Peyer's patch (tissue), 4 donors: Measurements from ENCODE around the gene ADRB2. TPM values are rescaled to one million over a fixed set of nuclear protein-coding genes. Genes with fewer than 3 reads are reported as not detected.

Source experiments
- DNase-seq, 3 donors: peaks; one replicate each; pipeline ENCODE4 v3.0.0-alpha.2; 2017 to 2019
- H3K27ac ChIP-seq, 4 donors: fragments of 200-600 bp; sonication (generic); one replicate each; pipeline ENCODE4 v1.5.1; 2016 to 2019
- H3K27me3 ChIP-seq, 2 donors: fragments of 200-600 bp; sonication (generic); one replicate each; pipeline ENCODE4 v1.5.1; 2019
- H3K36me3 ChIP-seq, 3 donors: fragments of 200-600 bp; sonication (generic); one replicate each; pipeline ENCODE4 v1.5.1; 2016 to 2019
- H3K4me1 ChIP-seq, 4 donors: fragments of 200-600 bp; sonication (generic); one replicate each; pipeline ENCODE4 v1.5.1; 2016 to 2019
- H3K4me3 ChIP-seq, 4 donors: fragments of 200-600 bp; sonication (generic); 1 replicate in 3 of 4; 2 replicates in 1 of 4; pipeline ENCODE4 v1.5.1; 2016 to 2019; ENCODE audit warnings: mild to moderate bottlenecking in 1 of 4
- H3K9me3 ChIP-seq, 4 donors: fragments of 200-600 bp; sonication (generic); one replicate each; pipeline ENCODE4 v1.5.1; 2016 to 2019; ENCODE audit warnings: mild to moderate bottlenecking in 1 of 4
- POLR2A ChIP-seq, 2 donors: fragments of 450-650 bp; IDR thresholded peaks; one replicate each; pipeline ENCODE4 v1.5.1; 2017; ENCODE audit warnings: antibody characterized with exemption in 2 of 2, mild to moderate bottlenecking in 2 of 2, moderate library complexity in 2 of 2
- total RNA-seq, 4 donors: library from RNA; depleted of rRNA; stranded (reverse); fragments of >200 nt; gene quantifications; one replicate each; pipeline ENCODE4 v1.1.0, GENCODE V29; 2016
- TF ChIP-seq, protein P1 (sequence below), 6 experiments: fragments of 450-650 bp in 4 of 6; fragments of 200-600 bp in 2 of 6; sonication (generic) in 1 of 6; IDR thresholded peaks; one replicate each; pipeline ENCODE4 v1.5.1; 2017 to 2019; ENCODE audit warnings: antibody characterized with exemption in 6 of 6, mild to moderate bottlenecking in 3 of 6, moderate library complexity in 1 of 6

ADRB2 gene
- total RNA-seq, 4 donors from 2014 or later = 0.53 to 7.4 (median 1.7) TPM

DNA sequence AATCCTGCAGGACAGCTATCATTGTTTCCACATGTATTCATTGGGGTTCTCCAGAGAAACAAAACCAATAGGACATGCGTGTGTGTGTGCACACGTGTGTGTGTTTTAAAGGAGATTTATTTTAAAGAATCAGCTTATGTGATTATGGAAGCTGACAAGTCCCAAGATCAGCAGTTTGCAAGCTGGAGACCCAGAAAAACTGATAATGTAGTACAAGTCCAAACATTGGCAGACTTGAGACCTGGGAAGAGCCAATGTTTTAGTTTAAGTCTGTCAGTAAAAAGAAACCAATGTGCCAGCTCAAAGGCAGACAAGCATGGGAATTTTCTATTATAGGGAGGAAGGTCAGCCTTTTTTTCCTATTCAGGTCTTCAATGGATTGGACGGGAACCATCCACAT, 35.3 kb downstream of the ADRB2 start:
- H3K27ac ChIP-seq = no peak overlapping the region
- H3K4me3 ChIP-seq = no peak overlapping the region
- no peaks in the 10 kb centered on the region for H3K4me1 ChIP-seq
- H3K27me3 ChIP-seq = no peaks in the 10 kb centered on the region
- TF ChIP-seq, protein P1, sequence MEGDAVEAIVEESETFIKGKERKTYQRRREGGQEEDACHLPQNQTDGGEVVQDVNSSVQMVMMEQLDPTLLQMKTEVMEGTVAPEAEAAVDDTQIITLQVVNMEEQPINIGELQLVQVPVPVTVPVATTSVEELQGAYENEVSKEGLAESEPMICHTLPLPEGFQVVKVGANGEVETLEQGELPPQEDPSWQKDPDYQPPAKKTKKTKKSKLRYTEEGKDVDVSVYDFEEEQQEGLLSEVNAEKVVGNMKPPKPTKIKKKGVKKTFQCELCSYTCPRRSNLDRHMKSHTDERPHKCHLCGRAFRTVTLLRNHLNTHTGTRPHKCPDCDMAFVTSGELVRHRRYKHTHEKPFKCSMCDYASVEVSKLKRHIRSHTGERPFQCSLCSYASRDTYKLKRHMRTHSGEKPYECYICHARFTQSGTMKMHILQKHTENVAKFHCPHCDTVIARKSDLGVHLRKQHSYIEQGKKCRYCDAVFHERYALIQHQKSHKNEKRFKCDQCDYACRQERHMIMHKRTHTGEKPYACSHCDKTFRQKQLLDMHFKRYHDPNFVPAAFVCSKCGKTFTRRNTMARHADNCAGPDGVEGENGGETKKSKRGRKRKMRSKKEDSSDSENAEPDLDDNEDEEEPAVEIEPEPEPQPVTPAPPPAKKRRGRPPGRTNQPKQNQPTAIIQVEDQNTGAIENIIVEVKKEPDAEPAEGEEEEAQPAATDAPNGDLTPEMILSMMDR (IDR thresholded peaks at IDR 0.05) = no peak
- no peak for TF ChIP-seq POLR2A (IDR thresholded peaks at IDR 0.05)
- no peak for DNase-seq
- no peaks in the 10 kb centered on the region for H3K9me3 ChIP-seq
- no peaks in the 10 kb centered on the region for H3K36me3 ChIP-seq

DNA sequence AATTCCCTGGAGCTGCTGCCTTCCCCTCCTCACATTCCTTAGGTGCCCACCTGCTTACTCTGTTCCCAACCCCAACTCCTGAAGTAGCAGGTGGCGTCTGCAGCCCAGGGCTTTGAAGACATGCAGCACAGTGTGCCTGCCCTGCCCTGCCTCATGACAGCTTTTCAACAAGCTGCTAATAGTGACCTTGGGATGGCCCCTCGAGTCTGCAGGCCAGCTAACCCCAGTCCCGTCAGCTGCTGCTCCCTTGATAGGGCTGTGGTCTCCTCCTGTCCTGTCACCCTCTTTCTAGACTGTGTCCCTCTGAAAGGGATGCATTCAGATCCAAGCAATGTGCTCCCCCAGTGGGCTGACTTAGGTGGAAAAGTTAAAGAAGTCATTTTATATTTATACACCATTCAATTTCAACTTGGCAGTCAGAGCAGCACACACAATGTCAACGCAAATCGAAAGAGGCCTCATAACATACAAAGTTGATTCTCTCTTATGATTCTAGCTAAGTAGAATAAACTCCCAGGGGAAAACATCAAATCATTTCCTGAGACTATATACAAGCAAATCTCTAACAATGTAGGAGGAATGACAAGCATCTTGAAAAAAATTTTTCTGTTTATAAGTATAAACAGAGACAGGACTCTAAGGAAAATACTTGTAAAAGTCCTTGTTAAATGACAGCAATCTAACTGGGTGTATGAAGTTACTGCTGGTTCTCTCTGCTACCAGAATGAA, 37.9 kb downstream of the ADRB2 start:
- no peak overlapping the region for H3K4me3 ChIP-seq
- TF ChIP-seq, protein P1 (IDR thresholded peaks at IDR 0.05) = no peak
- TF ChIP-seq POLR2A (IDR thresholded peaks at IDR 0.05) = no peak
- no peaks in the 10 kb centered on the region for H3K36me3 ChIP-seq
- DNase-seq = no peak
- H3K27me3 ChIP-seq = no peaks in the 10 kb centered on the region
- no peak overlapping the region for H3K27ac ChIP-seq
- H3K4me1 ChIP-seq = no peaks in the 10 kb centered on the region
- no peaks in the 10 kb centered on the region for H3K9me3 ChIP-seq

DNA sequence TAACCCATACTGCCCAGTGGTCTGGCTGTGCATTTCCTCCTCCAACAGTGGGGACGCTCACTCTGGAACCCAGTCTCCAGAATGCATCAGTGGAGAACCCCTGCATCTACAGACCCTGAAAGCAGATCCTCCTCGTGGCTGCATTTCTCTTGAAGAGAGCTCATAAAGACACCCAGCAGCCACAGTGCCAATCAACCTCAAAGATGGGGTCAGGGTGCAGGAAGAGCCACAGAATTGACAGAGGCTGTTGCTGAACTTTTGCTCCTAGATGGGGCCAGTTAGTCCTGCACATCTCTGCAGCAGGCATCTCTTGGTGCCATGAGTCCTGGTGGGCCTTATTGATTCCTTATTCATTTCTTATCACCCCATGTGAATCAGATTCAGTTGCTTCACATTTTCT, 39.6 kb downstream of the ADRB2 start:
- Histone ChIP-seq H3K4me3 (no peak overlapping the region), H3K36me3 (no peaks in the 10 kb centered on the region), H3K27ac (no peak overlapping the region), H3K27me3 (no peaks in the 10 kb centered on the region), H3K4me1 (no peaks in the 10 kb centered on the region), H3K9me3 (no peaks in the 10 kb centered on the region)
- no peak for DNase-seq
- TF ChIP-seq, protein P1 (IDR thresholded peaks at IDR 0.05) = no peak
- no peak for TF ChIP-seq POLR2A (IDR thresholded peaks at IDR 0.05)

DNA sequence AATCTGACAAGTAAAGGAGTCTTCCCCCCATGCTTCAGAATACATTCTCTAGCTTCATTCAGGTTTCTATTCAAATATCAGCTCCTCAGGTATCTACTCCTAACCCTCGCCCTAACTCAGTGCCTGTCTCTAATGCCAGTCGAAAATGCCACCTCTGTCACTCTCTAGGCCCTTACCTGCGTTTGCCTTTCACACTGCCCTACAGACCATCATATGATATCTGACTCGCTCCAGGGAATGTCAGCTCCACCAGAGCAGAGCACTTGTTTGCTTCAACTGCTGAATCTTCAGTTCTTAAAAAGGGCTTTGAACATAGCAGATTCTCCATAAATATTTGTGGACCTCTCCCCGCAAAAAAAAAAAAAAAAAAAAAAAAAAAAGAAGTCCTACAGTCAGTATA, 46.7 kb downstream of the ADRB2 start:
- TF ChIP-seq, protein P1 (IDR thresholded peaks at IDR 0.05) = no peak
- TF ChIP-seq POLR2A (IDR thresholded peaks at IDR 0.05) = no peak
- no peaks in the 10 kb centered on the region for H3K36me3 ChIP-seq
- H3K4me1 ChIP-seq = no peaks in the 10 kb centered on the region
- no peaks in the 10 kb centered on the region for H3K27me3 ChIP-seq
- H3K9me3 ChIP-seq = no peaks in the 10 kb centered on the region
- no peak overlapping the region for H3K4me3 ChIP-seq
- H3K27ac ChIP-seq = no peak overlapping the region
- no peak for DNase-seq

DNA sequence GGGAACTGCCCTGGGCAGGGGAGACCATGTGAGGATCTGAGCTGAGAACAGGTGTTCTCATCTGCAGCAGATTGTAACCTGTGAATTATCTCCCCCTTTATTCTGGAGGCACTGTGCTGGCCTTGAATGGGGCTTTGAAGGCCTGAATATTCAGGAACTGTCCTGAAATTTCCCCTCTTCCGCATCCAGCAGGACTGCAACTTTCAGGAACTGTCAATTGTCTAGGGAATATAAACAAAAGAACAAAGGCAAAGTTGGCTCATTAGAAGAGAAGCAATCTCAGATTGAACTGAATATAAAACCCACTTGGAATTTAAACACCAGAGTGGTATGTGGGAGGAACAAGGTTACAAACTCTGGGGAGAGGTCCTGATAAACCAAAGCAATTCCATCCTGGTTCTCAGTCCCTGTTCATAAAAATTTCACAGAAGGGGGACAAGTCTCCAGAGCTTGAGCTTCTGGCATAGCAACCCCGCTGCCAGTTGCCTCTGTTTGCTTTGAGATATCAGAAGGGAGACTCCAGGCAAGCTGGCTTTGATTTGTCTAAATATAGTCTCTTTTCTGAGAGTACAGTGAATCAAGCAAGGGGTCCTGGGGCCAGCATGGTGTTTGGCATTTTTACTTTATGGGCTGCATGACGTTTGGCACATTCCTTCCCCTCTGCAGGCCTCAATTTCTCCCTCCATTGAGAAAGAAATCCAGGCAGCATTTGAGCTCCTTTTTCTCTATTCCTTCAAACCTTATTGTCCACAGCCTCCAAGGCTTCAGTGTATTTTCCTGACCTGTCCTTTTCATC, 47.5 kb downstream of the ADRB2 start:
- no peaks in the 10 kb centered on the region for H3K36me3 ChIP-seq
- no peaks in the 10 kb centered on the region for H3K4me1 ChIP-seq
- H3K27me3 ChIP-seq = no peaks in the 10 kb centered on the region
- no peak for TF ChIP-seq POLR2A (IDR thresholded peaks at IDR 0.05)
- TF ChIP-seq, protein P1 (IDR thresholded peaks at IDR 0.05) = no peak
- no peak for DNase-seq
- no peak overlapping the region for H3K27ac ChIP-seq
- no peak overlapping the region for H3K4me3 ChIP-seq
- no peaks in the 10 kb centered on the region for H3K9me3 ChIP-seq
